Measurements from ENCODE around the gene CDKN2B-AS1. TPM values are rescaled to one million over a fixed set of nuclear protein-coding genes. Genes with fewer than 3 reads are reported as not detected.

CDKN2B-AS1 gene
- total RNA-seq, 1 donor from 2014 or later = not detected

DNA sequence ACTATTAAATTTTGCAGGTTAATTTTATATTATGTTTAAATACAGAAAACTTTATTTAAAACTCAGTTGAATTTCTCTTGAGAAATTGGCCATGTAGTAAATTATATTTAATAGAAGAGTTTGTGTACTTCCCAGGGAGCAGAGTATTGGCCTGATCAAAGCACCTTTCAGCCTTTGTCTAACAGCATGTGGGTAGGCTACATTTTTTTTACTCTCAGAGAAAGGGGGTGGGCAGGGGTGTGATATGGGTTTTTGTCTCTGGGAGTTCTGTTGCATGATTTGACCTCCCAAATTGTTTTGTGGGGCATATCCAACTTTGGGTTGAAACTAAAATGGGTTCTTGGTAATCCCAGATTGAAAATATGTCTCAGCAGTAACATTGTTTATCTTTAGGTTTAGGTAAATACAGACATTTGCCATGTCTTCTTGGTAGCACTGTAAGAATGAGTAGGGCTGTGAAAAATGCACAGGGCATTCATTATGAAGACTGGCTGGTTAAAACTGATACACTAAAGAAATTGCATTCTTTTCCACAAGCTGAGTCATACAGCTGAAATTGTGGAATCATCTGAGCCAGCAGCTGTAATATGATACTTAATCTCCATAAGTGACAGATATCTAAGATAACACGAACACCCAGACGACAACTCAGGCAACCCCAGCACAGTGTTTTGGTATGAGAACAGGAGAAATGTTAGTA lies 89.9 kb downstream of the CDKN2B-AS1 start:
- no peaks in the 10 kb centered on the region for H3K27me3 Mint-ChIP-seq (ENCODE audit: insufficient read depth, low read depth)
- Histone ChIP-seq H3K36me3 (no peaks in the 10 kb centered on the region), H4K20me1 (ENCODE audit: low read depth) (no peaks in the 10 kb centered on the region), H3K27ac (no peak overlapping the region), H3K4me2 (no peak overlapping the region), H3K4me1 (no peaks in the 10 kb centered on the region), H3K4me3 (no peak overlapping the region), H3K9me3 (ENCODE audit: low read depth) (no peaks in the 10 kb centered on the region), H2AFZ (replicated peaks) (no peak overlapping the region), H3F3A (ENCODE audit: low read depth) (no peaks in the 10 kb centered on the region), H3K9ac (no peak overlapping the region), H3K79me2 (ENCODE audit: low read depth) (no peaks in the 10 kb centered on the region), H3K27me3 (no peaks in the 10 kb centered on the region)
- DNase-seq (ENCODE audit: low spot score) = no peak
- TF ChIP-seq EZH2phosphoT487 (IDR thresholded peaks at IDR 0.05) = no peak
- TF ChIP-seq, protein P1, sequence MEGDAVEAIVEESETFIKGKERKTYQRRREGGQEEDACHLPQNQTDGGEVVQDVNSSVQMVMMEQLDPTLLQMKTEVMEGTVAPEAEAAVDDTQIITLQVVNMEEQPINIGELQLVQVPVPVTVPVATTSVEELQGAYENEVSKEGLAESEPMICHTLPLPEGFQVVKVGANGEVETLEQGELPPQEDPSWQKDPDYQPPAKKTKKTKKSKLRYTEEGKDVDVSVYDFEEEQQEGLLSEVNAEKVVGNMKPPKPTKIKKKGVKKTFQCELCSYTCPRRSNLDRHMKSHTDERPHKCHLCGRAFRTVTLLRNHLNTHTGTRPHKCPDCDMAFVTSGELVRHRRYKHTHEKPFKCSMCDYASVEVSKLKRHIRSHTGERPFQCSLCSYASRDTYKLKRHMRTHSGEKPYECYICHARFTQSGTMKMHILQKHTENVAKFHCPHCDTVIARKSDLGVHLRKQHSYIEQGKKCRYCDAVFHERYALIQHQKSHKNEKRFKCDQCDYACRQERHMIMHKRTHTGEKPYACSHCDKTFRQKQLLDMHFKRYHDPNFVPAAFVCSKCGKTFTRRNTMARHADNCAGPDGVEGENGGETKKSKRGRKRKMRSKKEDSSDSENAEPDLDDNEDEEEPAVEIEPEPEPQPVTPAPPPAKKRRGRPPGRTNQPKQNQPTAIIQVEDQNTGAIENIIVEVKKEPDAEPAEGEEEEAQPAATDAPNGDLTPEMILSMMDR (IDR thresholded peaks at IDR 0.05) = no peak
- no peak for TF ChIP-seq EZH2 (IDR thresholded peaks at IDR 0.05)
- peaks cover 9% of the 10 kb centered on the region for H3K4me1 Mint-ChIP-seq
- H3K36me3 Mint-ChIP-seq = no peaks in the 10 kb centered on the region
- H3K9me3 Mint-ChIP-seq = peaks cover 1% of the 10 kb centered on the region
- H3K4me3 Mint-ChIP-seq = no peak overlapping the region
- H3K27ac Mint-ChIP-seq = no peak overlapping the region

DNA sequence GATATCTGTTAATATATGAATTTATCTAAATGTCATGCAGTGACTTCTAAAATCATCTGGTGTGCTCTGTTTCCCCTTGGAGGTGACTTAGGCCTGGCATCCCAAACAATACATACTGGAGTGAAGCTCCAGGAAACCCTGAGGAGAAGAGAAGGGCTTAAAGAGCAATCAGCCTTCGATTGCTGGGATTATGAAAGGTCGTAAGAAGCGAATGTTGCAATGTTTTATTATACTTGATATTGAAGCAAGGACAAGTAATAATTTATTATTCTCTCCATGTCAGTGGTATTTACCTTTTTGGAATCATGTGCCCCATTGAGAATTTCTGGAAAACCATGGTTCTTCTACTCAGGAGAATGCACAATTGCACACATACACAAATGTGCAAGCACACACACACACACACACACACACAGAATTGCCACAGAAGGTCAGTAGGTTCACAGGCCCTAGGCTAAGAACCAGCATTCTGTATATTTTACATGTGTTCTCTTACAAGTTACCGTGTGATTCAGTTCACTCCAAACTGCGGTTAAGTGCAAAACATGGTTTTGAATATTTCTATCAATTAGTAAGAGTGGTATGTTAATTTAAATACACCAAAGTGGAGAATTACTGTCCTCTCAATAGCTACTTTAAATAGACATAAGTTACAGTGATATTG lies 93.6 kb downstream of the CDKN2B-AS1 start:
- H4K20me1 ChIP-seq (ENCODE audit: low read depth) = no peaks in the 10 kb centered on the region
- H3K9ac ChIP-seq = no peak overlapping the region
- H3K36me3 Mint-ChIP-seq = no peaks in the 10 kb centered on the region
- H3K36me3 ChIP-seq = no peaks in the 10 kb centered on the region
- H3K27me3 Mint-ChIP-seq (ENCODE audit: insufficient read depth, low read depth) = peaks cover 2% of the 10 kb centered on the region
- H3K4me3 Mint-ChIP-seq = no peak overlapping the region
- H3K79me2 ChIP-seq (ENCODE audit: low read depth) = no peaks in the 10 kb centered on the region
- no peak overlapping the region for H3K27ac Mint-ChIP-seq
- H3K9me3 ChIP-seq (ENCODE audit: low read depth) = no peaks in the 10 kb centered on the region
- DNase-seq (ENCODE audit: low spot score) = no peak
- no peak overlapping the region for H3K4me2 ChIP-seq
- TF ChIP-seq EZH2 (IDR thresholded peaks at IDR 0.05) (no peak), EZH2phosphoT487 (IDR thresholded peaks at IDR 0.05) (no peak)
- TF ChIP-seq, protein P1 (IDR thresholded peaks at IDR 0.05) = no peak
- H3K27ac ChIP-seq = no peak overlapping the region
- no peak overlapping the region for H3K4me3 ChIP-seq
- peaks cover 2% of the 10 kb centered on the region for H3K9me3 Mint-ChIP-seq
- no peaks in the 10 kb centered on the region for H3K27me3 ChIP-seq
- no peaks in the 10 kb centered on the region for H3K4me1 ChIP-seq
- H3F3A ChIP-seq (ENCODE audit: low read depth) = no peaks in the 10 kb centered on the region
- H2AFZ ChIP-seq (replicated peaks) = no peak overlapping the region
- H3K4me1 Mint-ChIP-seq = peaks cover 9% of the 10 kb centered on the region

DNA sequence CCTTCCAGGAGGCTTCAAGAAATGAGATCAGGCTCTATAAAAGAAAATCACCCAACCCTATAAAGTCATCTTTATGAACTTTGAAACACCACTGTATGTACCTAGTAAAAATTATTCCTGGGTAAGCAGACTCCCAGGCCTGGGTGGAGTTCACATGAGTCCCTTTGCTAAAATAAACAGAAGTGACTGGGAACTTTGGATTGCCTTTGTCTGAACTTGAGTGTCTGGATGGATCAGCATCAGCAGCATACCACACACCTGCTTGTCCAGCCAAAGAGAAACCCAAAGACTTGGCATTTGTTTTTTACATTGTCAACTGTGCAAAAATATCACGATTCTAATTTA lies 94.1 kb downstream of the CDKN2B-AS1 start:
- no peaks in the 10 kb centered on the region for H3K36me3 Mint-ChIP-seq

More for the DNA sequence above, 94.1 kb downstream of the CDKN2B-AS1 start:
- no peak overlapping the region for H3K9ac ChIP-seq
- H3K4me2 ChIP-seq = no peak overlapping the region
- Mint-ChIP-seq H3K4me3 (no peak overlapping the region), H3K9me3 (peaks cover 2% of the 10 kb centered on the region), H3K27me3 (ENCODE audit: insufficient read depth, low read depth) (peaks cover 2% of the 10 kb centered on the region), H3K27ac (no peak overlapping the region), H3K4me1 (peaks cover 9% of the 10 kb centered on the region)
- no peaks in the 10 kb centered on the region for H3K27me3 ChIP-seq
- no peaks in the 10 kb centered on the region for H4K20me1 ChIP-seq (ENCODE audit: low read depth)
- no peaks in the 10 kb centered on the region for H3K36me3 ChIP-seq
- TF ChIP-seq, protein P1 (IDR thresholded peaks at IDR 0.05) = no peak
- no peak for TF ChIP-seq EZH2phosphoT487 (IDR thresholded peaks at IDR 0.05)
- no peak for TF ChIP-seq EZH2 (IDR thresholded peaks at IDR 0.05)
- H2AFZ ChIP-seq (replicated peaks) = no peak overlapping the region
- no peaks in the 10 kb centered on the region for H3K4me1 ChIP-seq
- no peak overlapping the region for H3K27ac ChIP-seq
- H3K4me3 ChIP-seq = no peak overlapping the region
- DNase-seq (ENCODE audit: low spot score) = no peak
- H3K9me3 ChIP-seq (ENCODE audit: low read depth) = no peaks in the 10 kb centered on the region
- no peaks in the 10 kb centered on the region for H3K79me2 ChIP-seq (ENCODE audit: low read depth)
- H3F3A ChIP-seq (ENCODE audit: low read depth) = no peaks in the 10 kb centered on the region

Measured in neural progenitor cell (in vitro differentiated cells).